NCI-H1105 treated with DMSO at 0.1 percent for 48 hours (cell line): ENCODE data around the gene SLC36A3.
A peak's percentile ranks its signal among the peaks of the same experiment; 100 is the strongest.
"Not testable (repeated sequence)": the region's sequence is repeated elsewhere in the genome, so short reads cannot be mapped to it uniquely, and the experiment has no call there.

Experiments
- DNase-seq: peaks from one replicate; lab custom pipeline; 2025; lab: John Stamatoyannopoulos, UW

Gene SLC36A3

DNA sequence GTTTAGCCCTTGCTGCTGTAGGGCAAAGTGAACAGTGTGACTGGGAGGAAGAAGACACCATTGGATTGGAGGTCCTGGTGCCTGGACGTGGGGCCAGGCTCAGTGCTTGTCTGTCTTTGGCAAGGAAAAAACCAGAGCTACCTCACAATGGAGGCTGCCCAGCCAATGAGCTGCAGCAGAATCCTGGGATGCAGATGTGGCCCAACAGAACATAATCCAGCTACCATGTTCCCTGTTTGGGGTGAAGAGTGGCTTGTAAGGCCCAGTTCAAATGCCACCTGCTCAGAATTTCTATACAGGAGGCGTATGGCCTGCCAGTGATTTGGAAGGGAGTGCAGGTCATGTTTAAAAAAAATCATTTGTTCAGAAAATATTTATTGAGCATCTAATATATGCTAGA, at the start of gene SLC36A3:
Gene SLC36A3, minus strand, starts transcription at position 101 of the 400 bp plus-strand sequence. CDS start 412 bp downstream, outside the sequence.
- DNase-seq = no peak

DNA sequence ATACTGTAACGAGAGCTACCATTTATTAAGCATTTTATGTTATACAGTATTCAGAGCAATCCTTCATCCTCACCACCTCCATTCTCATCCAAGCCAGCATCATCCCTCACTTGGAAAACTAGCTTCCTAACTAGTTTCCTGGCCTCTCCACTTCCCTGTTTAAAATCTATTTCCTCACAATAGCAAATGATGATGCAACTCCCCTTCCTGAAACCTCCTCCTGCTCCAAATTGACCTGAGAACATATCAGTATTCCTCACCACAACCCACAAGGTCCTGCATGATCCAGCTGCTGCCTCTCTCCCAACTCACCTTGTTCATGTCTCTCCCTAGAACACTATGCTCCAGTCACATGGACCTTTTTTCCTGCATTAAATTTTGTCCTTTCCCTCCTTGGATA, 48.1 kb upstream of the SLC36A3 start:
- no peak for DNase-seq

DNA sequence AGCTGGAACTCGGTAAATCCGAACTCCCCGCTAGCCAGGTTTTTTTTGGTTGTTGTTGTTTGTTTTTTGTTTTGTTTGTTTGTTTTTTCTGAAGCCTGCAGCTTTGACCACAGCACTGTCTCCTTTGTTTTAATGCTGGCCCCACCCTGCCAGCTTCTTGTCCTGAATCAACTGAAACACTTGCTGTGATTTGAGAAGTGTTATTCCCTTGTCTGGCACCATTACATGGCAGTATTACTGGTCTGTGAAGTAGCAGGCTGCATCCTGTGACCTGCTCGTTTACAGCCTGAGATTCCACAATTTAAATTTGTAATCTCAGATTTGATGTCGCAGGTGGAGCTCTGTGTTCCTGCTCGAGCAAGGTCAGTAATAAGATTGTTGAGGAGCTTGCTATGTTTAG, 45.2 kb upstream of the SLC36A3 start:
- no peak for DNase-seq

DNA sequence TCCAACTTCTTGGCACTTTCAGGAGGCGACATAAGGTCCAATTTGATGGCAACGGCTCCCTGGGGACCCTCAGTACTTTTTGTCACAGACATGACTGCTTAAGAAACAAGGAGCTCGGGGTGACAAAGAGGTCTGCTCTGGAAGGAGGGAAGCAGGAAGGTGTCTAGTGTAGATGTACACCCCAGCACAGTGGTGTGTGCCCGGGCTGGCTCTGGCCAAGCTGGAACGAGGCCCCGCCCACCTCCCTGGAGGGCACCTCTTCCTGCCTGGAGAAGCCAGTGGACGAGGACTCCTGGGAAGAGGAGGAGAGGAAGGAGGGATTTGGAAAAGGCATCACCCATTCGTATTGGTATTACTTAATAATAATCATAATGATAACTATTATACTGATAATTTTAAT, 43.8 kb upstream of the SLC36A3 start, which contains the start of gene SLC36A2:
Gene SLC36A2, minus strand, starts transcription at position 191 of the 400 bp plus-strand sequence. Its CDS starts 99 bp downstream, at position 92.
- no peak for DNase-seq

DNA sequence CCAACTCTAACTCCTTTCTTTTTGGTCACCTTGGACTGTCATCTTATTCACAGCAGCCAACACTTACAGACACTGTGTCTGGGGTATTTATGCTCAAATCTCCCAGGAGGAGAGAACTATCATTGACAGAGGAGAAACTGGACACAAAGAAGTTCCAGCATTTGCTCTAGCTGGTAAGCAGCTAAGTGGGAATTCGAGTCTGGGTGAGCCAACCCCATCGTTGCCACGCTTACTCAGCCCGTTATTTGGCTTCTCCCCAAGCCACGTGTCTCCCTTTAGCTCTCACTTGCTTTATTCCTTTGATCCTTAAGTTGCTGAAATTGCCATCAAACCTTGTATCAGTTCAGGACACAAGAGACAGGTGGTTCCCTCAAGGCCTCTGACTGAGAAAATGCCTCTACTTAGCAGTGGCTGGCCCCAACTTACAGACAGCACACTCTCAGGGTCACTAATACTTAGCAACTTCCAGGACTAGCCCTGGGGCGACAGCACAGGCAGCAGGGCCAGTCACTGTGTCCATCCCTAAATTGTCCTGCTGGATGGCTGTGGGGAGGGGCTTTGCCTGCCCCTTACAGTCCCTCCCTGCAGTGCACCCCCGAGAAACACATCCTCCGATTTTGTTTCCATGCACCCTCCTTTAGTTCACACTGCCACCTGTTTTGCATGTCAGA, 42.4 kb upstream of the SLC36A3 start:
- DNase-seq = no peak

DNA sequence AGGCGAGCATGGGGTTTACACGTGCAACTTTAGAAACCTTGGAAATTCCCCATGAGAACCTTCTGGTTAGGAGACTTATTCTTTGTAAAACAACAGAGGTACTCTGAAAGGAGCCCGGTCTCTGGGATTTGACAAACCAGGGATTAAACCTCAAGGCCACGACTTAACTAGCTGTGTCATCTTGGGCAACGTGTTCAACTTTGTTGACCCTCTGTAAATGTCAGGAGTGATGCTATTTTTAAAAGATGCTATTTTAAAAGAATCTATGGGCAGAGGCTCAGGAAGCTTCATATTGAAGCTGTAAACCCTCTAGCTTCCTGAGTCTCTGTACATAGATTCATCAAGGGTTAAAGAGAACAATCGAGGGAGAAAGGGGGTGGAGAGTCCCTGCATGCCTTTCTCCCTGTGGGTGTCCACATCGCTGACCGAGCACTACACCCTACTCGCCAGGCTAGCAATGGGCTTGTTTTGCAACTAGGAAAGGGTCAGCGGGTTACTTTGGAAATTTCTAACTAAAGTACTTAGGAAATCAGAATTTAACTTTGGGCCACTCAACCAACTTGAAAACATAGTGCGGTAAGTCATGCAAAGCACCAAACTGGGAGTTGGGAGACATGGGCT, 41.7 kb upstream of the SLC36A3 start:
- no peak for DNase-seq

DNA sequence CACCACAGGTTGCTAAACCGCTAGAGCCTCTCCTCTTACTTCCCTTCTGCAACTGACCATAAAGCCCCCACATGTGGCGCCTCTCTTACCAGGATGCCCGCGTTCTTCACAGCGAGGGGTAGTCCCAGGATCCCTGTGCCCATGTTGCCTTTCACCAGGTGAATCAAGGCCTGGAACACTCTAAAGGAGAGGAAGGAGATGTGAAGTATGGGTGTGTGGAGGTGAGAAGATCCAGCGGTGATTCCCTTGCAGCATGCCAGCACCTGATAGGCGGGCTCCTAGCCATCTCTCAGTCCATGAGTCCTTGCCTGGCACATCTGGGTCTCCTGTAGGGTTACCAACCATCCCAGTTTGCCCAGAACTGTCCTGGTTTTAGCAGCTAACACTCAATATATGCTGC, 40.5 kb upstream of the SLC36A3 start:
- DNase-seq = no peak

DNA sequence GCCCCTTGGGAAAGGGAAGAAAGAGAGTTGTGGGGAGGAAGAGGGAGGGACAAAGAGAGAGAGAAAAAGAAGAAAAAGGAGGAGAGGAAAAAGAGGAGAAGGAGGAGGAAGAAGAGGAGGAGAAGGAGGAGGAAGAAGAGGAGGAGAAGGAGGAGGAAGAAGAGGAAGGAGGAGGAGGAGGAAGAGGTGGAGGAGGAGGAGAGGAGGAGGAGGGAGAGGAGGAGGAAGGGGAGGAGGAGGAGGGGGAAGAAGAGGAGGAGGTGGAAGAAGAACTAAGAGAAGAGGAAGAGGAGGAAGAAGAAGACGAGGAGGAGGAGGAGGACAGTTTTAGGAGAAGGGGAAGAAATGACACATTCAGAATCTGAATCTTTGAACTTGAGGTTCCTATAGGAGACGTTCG, 36.4 kb upstream of the SLC36A3 start:
- no peak for DNase-seq

DNA sequence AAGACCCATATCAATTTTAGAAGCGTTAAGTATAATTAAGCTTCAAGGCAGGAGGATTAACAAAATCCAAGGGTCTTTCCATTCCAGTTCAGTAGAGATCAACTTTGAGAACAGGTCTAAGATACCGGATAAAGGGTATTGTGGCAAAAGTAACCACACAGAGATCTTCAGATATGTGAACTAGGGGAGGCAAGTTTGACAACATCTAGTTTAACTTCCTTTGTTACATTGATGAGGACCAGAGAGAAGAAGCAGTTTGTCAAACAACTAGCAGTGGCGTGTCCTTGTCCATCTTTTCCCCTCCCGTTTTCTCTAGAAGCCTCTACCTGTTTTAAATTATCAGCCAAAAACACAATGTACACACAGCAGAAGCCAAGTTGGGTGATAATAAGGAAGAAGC, 35.2 kb upstream of the SLC36A3 start:
- no peak for DNase-seq

DNA sequence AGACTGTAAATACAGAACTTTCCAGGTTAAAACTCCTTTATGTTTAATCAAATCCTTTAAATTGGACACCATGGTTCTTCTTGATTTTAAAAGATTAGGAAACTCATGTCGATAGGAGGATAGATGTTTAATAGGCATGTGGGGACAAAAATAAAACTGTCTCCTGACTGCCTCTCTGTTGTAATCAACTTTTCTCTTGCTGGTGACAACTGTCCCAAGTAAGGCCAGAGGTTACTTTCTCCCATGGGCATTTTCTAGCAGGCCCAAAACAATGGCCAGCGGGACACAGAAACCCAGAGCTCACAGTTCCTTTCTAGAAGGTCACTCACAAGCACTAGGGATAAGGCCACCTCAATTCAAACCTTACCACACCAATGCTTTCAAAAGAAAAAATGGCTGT, 29.3 kb upstream of the SLC36A3 start:
- DNase-seq = no peak

DNA sequence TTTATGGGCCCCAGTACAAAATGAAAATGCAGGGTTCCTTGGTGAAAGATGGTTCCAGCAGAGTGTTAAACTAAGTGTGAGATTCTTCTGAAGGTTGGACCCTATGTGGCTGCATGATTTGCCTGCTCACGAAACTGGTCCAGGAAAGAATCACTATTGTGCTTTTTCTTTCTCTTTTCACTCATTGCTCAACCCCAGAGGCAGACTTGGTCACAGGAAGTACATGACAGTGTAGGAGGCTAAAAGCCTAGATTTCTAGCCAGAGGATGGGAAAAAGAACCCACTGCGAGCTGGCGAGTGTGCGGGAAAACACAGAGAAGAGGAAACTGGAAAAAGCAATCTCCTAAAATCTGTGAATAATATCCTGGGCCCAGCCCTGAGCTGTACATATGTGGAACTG, 25.2 kb upstream of the SLC36A3 start:
- no peak for DNase-seq

DNA sequence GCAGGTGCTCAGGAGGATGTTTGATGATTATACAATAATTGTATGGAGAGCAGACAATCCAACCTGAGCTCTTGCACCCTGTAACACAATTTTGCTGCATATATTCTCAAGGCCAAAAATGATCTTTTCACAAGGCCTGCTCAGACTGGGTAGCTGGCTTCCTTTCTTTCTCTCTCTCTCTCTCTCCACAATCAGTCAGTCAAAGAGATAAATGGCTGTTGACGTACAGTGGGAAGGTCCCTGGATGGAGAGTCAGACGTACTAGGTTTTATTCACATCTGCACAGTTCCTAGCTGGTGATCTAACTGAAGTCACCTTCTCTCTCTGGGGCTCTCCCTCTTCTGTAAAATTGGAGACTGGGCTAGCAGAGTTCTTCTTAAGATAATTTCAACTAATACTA, 24.0 kb upstream of the SLC36A3 start:
- no peak for DNase-seq

DNA sequence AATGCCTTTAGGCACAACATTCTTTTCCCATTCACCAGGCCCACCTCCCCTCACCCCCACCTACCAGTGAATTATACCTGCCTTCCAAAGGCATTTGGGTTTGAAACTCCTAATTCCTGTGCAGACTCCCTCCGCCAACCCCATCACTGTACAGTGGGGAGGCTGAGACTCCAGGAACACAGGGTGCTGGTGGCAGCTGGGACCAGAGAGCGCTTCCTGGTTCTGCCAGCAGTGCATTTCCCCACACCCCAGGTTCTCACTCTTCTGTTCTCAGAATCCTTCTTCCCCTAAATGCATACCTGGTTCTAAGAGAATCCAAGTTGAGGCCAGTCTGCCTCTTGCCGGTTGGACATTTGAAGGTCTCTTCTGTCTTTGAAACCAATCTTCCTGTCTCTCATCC, 22.7 kb upstream of the SLC36A3 start:
- DNase-seq = no peak

DNA sequence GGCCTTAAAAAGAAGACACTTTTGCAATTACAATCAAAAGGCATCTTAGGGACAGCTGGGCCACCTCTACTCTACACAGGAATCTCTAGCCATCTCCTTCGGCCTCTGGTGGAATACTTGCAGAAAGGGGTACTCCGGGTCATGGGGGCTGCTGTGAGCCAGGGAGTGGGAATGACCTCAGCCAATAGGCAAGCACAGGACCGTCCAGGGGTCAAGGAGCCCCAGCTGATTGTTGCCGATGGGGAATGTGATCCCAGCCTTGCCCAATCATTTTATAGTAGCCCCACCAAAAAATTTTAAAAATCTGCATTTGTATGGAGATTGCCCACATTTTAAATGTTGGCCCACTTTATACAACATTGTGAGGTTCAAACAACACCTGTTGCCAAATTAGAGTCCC, 16.9 kb upstream of the SLC36A3 start:
- DNase-seq = no peak

DNA sequence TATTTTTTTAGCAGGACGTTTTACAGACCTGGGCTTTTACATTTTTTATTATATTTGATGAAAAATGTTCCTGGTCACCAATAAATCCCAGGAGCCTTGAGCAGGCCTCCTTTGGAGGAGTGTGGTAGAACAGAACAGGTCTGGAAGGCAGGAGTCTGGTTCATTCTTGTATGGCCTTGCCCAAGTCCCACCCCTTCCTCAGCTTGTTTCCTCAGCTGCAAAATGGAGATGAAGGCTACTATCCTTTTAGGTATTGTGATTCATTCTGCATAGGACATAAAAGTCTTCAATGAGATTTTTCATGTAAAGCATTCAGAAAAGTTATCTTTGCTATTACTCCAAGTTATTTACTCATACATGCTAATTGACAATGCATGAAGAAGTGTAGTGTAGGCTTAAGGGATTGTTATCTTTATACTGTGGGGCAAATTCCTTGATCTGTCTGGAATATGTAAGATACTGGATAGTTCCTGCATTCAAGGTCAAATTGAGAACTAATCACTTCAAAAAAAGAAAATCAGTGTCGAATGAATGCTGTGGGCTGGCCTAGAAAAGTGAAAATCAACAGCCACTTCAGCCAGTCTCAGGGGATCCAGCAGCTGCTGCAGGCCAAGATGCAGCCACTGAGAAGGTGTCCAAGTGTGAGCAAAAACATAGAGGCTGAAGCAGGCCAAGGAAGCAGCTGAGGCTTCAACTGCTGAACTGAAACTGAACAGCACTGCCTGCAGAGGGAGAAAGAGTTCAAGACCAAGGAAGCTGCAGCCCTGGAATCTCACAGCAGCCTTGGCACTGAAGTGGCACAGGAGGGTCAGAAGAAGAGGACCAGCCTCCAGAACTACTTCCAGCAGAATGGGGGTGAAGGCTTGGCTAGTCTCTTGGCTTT, 15.5 kb upstream of the SLC36A3 start:
- DNase-seq = no peak

DNA sequence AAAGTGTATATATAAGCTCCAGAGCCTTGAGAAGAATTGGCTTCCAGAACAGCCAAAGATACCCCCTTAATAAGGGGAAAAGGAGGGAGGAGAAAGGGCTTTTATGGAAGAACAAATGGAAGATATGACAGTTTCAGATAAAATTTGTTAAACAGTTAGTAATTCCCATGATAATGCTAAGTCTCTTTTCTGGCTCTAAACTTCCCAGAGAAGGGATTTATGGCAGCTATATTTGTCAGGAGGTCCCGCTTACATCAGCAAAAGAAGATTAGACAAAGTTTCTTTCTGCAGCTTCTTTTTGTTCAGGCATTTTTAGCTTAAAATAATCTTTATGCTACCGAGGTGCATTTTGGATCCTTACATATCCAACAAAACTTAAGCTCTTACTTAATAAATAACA, 14.3 kb upstream of the SLC36A3 start:
- no peak for DNase-seq

DNA sequence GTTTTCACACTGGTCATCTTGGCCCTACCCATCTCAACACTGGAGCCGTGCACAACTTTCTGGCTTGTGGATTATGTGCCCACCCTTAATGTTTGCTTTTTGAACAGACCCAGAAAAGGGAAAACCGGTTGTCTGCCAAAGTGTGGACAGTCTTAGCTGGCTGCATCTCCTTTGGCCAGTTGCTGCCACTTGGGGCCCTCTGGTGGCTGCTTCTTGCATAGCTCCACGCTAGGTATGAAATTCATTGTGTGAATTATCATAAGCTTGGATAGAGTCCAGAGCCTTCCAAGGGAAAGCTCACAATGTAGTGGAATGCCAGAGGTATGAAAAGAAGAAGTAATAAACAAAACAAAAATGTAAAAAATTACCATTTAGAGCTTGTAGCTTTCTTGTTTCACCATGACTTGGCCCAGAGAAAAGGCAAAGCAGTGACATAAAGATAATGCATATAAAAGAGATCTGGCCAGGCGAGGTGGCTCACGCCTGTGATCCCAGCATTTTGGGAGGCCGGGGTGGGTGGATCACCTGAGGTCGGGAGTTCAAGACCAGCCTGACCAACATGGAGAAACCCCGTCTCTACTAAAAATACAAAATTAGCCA, 12.5 kb upstream of the SLC36A3 start:
- DNase-seq = peak; percentile 30

DNA sequence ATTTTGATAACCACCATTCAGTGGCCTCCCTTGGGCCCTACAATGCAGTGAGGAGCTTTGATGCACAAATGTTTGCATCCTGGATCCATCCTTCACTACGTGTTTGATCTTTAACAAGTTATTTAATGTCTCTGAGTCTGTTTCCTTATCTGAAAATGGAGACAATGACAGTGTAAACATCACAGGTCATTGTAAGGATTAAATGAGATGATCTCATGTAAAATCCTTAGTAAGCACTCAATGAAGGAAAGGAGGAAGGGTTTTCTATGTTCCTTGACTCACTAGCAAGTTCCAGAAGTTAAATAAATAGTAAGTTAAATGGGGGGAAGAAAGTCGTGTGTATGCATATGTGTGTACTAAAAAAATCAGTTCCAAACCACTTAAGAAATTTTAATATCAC, 9.8 kb upstream of the SLC36A3 start:
- DNase-seq = no peak

DNA sequence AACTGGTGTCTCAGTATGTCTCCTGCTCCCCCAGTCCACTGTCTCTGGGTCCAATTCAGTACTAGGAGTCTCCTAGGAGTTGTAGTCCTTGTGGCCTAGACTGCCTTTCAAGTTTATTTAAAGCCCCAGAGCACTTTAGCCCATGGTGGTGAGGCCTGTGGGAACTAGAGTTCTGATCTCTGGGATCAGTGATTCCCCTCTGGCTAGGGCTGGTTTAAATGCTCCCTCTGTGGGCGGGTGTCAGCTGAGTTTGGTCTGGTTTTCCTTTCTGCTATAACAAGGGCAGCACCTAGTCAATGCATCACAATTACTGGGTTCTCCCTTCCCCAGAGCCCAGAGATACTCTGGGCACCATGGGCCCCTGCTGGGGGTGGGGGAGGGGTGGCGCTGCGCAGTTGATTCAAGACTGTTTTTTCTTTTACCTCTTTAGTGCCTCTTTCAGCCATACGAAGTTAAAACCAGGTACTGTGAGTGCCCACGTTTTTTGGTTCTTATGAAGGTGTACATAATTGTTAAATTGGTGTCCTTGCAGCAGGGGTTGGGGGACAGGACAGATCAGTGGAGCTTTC, 9.3 kb upstream of the SLC36A3 start:
- DNase-seq = no peak

DNA sequence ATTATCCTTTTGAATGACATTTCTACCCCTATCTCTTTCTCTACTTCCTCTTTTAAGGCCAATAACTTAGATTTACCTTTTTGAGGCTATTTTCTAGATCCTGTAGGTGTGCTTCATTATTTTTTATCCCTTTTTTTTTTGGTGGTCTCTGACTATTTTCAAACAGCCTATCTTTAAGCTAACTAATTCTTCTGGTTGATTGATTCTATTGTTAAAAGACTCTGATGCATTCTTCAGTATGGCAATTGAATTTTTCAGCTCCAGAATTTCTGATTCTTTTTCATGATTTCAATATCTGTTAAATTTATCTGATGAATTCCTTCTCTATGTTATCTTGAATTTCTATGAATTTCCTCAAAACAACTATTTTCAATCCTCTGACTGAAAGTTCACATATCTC, 7.4 kb upstream of the SLC36A3 start:
- no peak for DNase-seq

DNA sequence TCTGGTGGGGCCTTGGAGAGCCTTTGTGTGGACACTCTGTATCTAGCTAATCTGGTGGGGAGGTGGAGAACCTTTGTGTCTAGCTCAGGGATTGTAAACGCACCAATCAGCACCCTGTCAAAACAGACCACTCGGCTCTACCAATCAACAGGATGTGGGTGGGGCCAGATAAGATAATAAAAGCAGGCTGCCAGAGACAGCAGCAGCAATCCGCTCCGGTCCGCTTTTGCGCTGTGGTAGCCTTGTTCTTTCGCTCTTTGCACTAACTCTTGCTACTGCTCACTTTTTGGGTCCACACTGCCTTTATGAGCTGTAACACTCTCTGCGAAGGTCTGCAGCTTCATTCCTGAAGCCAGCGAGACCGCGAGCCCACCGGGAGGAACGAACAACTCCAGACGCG, 6.3 kb upstream of the SLC36A3 start:
- DNase-seq = not testable (repeated sequence)

DNA sequence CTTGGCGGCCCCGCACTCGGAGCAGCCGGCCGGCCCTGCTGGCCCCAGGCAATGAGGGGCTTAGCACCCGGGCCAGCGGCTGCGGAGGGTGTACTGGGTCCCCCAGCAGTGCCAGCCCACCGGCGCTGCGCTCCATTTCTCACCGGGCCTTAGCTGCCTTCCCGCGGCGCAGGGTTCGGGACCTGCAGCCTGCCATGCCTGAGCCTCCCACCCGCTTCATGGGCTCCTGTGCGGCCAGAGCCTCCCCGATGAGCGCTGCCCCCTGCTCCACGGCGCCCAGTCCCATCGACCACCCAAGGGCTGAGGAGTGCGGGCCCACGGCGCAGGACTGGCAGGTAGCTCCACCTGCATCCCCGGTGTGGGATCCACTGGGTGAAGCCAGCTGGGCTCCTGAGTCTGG, 5.7 kb upstream of the SLC36A3 start:
- DNase-seq = not testable (repeated sequence)
